ENCODE results near the gene PIK3R2.

PIK3R2 gene

DNA sequence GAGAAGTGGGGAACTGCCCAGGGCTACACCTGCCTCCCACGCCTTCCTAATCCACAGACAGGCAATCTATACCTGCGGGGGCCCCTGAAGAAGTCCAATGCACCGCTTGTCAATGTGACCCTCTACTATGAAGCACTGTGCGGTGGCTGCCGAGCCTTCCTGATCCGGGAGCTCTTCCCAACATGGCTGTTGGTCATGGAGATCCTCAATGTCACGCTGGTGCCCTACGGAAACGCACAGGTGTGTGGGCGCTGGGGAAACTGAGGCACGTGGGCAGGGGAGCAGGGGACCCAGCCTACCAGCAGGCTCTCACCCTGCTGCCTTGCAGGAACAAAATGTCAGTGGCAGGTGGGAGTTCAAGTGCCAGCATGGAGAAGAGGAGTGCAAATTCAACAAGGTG is 22.0 kb downstream of the PIK3R2 start:
- DNase-seq: no peak

DNA sequence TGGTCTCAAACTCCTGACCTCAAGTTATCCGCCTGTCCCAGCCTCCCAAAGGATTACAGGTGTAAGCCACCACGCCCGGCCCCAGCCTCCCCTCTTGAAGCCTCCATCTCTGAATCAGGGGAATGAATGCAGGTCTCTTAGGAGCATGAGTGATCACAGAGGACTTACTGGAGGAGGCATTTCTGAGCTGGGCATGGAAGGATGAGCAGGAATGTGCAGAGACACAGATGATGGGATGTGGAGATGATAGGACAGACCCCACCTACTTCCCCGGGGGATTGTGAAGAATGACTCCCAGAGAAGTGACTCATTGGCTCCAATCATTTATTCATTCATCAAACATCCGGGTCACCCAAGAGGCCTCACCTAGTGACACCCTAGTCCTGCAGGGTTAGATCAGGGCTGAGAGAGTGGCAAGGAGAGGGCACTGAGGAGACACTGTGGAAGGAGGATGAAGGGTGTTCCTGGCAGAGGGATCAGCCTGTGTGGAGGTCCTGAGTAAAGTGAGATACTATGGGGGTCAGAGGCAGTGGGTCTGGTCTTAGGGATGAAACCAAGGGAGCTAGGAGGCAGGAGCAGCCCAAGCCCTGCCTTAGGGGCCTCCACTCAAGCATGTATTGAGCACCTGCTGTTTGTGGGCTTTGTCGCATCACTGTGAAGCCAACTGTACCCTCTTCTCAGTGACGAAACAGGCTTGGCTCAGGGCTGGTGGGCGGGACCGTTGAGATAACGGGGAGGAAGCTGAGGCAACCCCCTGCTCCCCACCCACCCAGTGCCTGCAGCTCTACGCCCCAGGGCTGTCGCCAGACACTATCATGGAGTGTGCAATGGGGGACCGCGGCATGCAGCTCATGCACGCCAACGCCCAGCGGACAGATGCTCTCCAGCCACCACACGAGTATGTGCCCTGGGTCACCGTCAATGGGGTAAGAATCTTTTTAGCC is 23.7 kb downstream of the PIK3R2 start:
- no peak for DNase-seq

DNA sequence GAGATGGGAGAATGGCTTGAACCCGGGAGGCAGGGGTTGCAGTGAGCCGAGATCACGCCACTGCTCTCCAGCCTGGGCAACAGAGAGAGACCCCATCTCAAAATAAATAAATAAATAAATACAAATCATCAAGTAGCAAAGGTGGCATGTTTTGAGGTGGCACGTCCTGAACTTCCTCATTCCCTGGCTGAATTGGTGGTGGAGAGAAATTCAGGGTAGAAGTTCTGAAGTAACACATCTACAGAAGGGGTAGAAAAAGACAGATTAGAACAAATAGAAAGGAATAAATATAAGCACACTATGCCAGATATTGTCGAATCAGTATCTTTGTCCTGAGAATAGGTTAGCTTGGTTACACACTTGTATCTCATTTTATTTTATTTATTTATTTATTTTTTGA is 27.0 kb downstream of the PIK3R2 start:
- no peak for DNase-seq

DNA sequence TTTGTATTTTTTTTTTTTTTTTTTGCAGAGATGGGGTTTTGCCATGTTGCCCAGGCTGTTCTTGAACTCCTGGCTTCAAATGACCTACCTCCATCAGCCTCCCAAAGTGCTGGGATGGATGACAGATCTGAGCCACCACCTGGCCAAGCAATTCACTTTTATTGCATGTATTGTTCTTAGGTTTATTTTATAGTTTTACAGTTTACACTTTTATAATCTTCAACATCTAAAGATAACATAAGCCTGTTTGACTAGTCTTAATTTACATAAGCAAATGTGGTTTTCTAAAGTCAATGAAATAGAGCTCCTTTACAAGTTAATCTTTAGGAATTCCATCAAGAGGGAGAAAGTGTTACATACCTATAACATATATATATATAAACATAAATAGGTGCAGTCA is 30.6 kb downstream of the PIK3R2 start:
- no peak for DNase-seq

DNA sequence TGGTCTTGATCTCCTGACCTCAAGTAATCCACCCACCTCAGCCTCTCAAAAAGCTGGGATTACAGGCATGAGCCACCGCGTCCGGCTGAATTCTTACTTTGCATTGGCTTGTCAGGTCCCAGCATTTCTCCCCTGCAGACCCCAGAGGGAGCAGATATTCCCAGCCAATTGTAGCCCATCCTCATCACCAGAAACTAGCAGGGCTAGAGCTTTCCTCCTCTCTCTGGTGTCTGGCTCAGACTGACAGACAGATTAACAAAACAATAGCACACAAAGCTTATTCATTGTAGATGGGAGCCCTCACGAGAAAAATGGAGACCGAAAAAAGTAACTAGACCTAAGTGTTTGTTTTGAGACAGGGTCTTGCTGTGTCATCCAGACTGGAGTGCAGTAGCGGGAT is 32.6 kb downstream of the PIK3R2 start:
- DNase-seq: no peak

DNA sequence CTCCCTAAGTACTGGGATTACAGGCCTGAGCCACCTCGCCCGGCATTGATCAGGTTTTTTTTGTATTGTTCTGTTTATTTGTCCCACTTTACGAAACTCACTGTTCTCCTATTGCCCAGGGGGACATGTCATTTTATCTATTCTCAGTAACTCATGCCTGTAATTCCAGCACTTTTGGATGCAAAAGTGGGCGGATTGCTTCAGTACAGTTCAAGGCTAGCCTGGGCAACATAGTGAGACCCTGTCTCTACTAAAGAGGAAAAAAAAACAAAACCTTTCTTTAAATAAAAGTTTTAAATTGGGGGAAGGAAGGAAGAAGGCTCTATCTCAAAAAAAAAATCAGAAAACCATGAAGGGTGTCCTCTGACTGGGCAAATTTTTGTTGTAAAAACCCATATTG is 37.3 kb downstream of the PIK3R2 start:
- DNase-seq: no peak

DNA sequence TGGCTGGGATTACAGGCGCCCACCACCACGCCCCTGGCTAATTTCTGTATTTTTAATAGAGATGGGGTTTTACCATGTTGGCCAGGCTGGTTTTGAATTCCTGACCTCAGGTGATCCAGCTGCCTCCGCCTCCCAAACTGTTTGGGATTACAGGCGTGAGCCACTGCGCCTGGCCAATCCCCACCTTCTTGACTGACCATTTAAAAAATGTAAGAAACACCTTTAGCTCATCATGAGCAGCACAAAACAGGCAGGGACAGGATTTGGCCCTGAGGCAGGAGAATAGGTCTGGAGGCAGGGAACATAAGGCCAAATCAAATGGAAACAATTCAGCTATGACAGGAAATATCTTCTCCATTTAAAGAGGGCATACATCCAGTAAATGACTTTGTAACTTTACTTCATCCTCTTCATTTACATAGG is 38.7 kb downstream of the PIK3R2 start:
- no peak for DNase-seq

DNA sequence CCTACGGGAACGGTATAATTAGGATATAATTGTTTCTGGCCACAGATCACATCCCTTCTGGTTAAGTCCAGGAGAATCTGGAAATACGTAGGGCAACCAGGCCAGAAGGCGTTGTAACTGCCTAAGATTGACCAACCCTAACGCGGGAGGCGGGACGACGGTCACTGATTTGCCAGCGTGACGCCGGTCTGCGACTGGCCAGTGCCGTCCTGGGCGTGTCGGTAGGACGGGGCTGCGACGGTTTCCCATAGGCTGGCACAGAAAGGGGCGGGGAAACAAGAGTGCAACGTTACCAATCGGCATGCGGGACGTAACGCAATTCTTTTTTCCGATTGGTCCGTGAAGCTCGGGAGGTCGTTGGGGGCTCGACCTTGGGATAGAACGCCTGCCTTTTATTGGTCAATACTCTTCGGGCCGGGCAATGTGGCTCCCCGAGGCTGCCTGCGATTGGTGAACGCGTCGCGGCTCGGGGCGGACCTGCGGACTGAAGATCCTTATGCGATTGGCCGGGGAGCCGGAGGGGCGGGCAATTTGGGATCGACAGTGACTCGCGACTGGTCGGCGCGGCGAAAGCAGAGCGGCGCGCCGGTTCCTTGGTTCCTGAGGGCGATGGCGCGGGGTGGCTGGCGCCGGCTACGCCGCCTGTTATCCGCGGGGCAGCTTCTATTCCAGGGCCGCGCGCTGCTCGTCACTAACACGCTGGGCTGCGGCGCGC is 39.9 kb downstream of the PIK3R2 start, which contains the start of gene MPV17L2:
Gene MPV17L2, plus strand, starts transcription at position 546 of the 715 bp plus-strand sequence. Its CDS starts 64 bp downstream, at position 610.
- peak; percentile 97 to 100 (median 98) for DNase-seq

DNA sequence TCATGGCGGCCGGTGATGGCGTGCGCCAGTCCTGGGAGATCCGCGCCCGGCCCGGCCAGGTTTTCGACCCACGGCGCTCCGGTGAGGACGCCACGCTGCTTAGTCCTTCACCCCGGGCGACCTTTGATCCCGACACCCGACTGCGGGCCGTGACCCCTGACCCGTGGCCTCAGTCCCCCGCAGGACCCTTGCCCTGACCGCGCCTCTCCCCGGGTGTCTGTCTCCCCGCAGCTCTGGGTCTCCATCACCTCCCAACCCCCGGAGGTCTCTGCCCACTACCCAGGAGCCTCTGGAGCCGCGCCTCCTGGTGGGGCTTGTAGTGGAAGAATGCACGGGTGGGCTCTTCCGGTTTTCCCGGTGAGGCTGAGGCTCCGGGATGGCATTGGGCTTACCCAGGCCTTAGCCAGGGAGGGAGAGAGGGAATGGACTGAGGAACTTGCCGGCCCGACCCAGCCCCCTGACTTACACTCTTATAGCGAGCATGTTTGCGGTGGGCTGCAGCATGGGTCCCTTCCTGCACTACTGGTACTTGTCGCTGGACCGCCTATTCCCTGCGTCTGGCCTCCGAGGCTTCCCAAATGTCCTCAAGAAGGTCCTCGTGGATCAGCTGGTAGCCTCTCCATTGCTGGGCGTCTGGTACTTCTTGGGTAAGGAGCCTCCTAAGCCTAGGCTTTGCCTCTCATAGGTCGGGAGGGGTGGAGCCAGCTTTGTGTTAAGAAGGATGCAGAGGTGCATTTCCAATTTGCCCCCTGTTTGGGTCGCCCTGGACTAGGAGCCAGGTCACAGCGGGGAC is 40.6 kb downstream of the PIK3R2 start:
- no peak for DNase-seq

DNA sequence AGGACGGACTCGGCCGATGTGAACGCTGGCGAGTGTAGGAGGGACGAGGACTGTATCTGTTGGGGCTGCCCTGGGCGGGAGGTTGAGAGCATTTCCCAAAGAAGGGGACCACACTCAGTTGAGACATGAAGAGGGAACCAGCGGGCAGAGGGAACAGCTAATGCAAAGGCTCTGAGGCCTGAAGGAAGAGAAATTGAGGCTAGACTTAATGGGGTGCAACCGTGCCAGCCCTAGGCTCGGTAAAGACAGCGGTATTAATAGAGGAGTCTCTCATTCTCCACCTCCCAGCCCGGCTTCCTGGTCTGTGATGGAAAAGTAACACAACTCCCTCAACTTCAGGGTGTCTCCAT is 41.2 kb downstream of the PIK3R2 start:
- no peak for DNase-seq

DNA sequence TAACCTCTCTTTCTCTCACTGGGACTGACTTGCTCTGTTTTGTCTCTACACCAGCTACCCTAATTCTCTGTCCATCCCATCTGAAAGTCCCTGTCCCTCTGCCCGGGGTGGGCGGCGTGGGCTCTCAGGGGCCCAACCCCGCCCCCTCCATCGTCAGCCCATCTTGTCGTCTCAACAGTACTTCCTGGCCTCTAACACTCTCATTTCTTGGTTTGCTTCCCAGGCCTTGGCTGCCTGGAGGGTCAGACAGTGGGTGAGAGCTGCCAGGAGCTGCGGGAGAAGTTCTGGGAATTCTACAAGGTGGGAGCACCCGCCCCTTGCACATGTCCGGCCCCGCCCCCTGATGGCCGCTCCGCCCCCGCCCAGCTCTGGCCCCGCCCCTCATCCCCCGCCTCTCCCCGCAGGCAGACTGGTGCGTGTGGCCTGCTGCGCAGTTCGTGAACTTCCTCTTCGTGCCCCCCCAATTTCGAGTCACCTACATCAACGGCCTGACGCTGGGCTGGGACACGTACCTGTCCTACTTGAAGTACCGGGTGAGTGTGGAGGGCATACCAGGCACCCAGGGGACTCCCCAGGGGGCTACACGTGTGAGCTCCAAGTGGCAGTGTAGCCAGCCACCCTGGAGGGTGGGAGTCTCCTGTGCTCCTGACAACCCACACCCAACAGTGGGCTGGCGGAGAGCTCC is 41.7 kb downstream of the PIK3R2 start:
- peak in 2 of 5 donors; percentile 17 to 22 for DNase-seq

DNA sequence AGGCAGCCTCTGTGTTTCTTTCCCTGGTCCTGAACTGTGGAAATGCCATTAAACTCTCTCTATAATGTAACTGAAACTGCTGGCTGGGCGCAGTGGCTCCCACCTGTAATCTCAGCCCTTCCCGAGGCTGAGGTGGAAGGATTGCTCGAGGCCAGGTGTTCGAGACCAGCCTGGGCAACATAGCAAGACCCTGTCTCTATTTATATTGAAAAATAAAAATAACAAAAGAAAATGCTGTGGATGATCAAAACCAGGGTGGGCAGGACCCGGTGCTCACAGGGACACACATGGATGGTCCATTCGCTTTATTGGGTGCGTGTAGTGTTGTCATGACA is 43.5 kb downstream of the PIK3R2 start:
- DNase-seq: no peak

DNA sequence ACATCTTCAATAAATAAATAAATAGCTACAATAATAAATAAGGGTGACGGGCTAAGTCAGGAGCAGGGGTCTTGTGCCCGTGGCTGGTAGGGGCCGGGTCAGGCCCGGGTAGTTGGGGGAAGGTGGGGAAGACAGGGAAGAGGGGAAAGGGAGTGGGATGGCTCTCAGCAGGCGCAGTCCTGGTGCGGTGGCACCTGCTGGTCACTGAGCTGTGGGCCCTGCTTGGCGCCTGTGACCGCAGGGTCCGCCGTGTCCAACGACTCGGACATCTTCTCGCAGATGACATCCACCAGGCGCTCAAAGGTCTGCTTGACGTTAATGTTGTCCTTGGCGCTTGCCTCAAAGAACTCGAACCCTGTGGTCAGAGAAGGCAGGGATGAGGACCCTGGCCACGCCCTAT is 44.3 kb downstream of the PIK3R2 start:
- no peak for DNase-seq

DNA sequence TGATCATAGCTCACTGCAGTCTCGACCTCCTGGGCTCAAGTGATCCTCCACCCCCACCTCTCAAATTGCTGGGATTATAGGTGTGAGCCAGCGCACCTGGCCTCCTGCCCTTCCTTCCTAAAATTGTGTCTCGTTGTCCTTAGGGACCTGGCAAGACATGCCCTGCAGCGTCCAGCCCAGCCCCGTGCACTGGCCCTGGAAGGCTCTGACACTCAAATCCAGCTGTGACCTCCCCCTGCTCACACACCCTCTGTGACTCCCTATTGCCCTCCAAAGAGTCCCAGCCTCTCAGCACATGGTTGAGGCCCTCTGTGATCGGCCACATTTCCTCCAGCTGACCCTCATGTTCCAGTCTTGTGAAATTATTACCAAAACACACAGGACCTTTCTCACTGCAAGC is 45.0 kb downstream of the PIK3R2 start:
- DNase-seq: no peak

DNA sequence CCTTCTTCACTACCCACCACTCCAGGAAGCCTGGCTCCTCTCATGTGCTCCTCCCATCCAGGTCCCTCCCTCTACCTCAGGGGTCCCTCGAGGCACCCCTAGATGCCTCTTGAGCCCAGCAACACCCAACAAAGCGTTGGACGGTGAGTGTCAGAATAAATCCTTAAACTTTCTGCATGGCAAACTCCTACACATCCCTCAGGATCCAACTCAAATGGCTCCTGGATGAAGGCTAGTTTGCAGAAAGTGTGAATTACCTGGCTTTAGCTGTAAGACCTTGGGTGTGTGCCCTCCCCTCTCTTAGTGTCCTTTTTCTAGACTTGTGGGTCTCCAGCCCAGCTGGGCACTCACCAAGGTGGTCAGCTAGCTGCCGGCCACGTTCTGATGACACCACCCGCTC is 45.4 kb downstream of the PIK3R2 start:
- no peak for DNase-seq

DNA sequence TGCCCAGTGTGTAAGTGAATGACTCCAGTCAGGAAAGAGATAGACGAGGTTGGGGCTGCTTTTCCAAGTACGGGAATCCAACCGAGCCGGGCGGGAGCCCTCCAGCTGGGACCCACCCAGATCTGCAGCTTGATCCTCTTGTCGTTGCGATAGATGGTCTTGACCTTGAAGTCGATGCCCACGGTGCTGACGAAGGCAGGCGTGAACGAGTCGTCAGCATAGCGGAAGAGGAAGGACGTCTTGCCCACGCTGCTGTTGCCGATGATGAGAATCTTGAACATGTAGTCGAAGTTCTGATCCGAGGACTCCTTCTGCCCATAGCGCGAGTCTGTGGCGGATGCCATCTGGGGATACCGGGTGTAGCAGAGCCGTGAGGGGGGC is 49.4 kb downstream of the PIK3R2 start:
- DNase-seq: no peak

DNA sequence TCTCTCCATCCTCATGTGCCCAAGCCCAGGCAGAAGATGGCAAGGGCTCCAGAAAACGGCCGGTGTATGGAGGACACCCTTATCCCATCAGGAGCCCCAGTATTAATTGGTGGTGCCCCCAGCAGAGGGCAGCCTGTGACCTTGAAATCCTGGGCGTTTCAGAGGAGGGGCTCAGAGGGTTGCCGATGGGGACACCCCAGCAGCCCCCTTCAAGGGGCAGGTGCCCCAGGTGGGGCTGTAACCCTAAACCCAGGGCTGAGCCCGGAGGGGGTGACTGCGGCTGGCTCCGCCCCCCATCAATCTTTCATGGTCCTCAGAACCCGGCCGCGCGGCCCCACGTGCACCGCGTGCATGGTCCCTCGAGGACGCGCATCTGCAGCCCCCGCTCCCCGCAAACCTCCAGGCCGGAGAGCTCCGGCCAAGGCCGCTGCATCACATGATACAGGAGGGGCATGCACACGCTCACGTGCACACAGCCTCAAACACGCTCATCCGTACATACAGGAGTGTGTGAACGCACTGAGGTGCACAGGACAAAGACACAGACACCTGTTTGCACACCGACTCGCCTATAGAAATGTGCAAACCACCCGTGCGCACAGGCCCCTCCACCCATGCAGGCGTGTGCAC is 49.9 kb downstream of the PIK3R2 start:
- no peak for DNase-seq

DNA sequence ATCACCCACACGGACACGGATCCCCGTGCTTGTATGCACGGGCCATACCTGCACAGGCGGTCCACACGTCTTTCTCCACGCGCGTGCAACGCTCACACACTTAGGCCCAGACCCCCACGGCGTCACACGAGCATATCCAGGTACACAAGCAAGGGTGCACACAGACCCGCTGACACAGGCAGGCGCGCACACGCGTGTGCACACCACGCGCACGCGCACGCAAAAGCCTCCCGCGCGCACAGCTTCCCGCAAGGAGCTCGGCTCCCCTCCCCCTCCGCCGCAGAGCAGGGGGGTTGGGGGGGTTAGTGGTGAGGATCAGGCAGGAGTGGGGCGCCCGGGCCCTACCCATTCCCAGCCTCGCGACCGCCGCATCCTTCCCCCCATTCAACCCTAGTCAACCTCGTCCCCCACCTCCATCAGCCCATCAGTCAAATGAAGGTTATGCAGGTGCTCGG is 50.5 kb downstream of the PIK3R2 start:
- DNase-seq: peak in 2 of 5 donors; percentile 48 to 68

DNA sequence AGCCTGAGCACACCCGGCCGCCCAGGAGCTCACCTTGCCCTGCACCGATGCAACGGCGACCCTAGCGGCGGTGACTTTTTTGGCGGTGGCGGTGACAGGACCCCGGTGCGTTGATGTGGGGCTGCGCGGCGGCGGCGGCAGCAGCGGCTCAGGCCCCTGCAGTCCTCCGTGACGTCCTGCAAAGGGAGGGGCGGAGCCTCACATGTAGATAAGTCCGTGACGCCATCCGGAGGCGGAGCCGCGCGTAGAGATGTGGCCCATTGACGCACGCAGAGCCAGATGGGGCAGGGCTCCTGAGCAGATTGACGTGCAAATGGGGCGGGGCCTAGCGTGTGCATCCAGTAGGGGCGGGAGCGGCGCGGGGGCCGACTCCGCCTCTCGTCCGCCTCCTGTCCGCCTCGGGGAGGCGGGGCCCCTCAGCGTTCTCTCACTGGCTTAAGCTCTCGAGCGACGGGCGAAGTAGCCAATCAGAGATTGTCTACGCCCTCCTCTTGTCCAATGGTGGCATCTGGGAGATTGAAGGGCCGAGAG is 51.0 kb downstream of the PIK3R2 start, which contains the start of gene RAB3A:
Gene RAB3A, minus strand, starts transcription at position 180 of the 531 bp plus-strand sequence. CDS start 1,302 bp downstream, outside the sequence.
- DNase-seq: peak; percentile 99 to 100 (median 100)

DNA sequence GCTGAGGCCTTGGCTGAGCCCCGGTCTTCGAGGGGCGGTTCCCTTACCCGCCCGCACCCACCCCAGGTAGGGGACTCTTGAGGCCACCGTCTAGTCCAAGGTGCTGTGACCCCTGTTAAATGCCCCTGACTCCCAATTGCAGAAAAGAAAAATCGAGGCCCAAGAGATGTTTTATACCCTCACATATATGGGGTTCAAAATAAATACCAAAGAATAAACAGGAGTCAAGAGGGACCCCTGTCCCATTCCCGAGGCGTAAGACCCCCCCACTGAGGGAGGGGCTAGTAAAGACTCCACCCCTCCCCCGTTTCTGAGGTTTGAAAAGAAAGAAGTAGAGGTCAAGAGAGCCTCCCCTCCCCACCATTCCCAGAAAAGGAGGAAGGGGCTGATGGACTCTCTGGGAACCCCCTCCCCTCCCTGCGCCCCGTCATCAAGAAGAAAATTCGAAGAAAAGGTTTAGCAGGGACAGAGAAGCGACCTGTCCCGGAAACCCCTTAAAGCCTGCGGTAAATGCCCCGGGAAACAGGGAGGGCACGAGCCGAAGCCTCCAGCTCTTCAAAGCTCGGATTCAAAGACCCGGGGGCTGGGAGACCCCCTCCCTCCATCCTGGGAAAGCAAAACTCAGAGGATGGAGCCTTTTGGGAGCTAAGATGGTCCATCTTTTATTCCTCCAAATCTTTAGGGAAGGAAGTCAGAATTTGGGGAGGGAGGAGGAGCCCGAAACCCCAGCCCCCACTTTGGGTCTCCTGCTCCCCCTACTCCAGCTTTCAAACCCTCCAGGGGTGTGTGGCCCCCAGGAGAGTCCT is 51.6 kb downstream of the PIK3R2 start:
- DNase-seq: peak in 1 of 5 donors; percentile 27

Data from T-helper 1 cell (primary cell).